ENCODE measurements around the gene SULT6B1. TPM values are rescaled to one million over a fixed set of nuclear protein-coding genes. Genes with fewer than 3 reads are reported as not detected.
"Not testable (repeated sequence)": the region's sequence is repeated elsewhere in the genome, so short reads cannot be mapped to it uniquely, and the experiment has no call there.

SULT6B1 gene
- total and polyA plus RNA-seq, 2 of the 4 experiments (the other 2 are of a cell fraction) = not detected

DNA sequence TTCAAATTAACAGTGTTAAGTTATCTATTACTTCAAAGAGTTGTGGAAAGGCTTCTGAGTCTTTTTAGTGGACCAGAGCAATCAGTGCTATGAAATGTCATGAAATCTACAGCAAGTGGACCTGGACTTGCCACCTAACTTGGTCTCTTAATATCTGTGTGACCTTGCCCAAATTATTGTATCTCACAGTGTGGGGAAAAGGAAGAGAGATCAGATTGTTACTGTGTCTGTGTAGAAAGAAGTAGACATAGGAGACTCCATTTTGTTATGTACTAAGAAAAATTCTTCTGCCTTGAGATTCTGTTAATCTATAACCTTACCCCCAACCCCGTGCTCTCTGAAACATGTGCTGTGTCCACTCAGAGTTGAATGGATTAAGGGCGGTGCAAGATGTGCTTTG, 36.7 kb upstream of the SULT6B1 start:
- in situ Hi-C loops (cut with MboI; ENCODE audit: low sequenced_read_pairs); H3K9me3 ChIP-seq (ENCODE audit: control insufficient read depth, insufficient read depth, low read length); H3K14ac ChIP-seq (replicated peaks; ENCODE audit: low read depth, low read length): not testable (repeated sequence)

More for the DNA sequence above, 36.7 kb upstream of the SULT6B1 start:
- H4K91ac ChIP-seq (ENCODE audit: insufficient read depth, low read depth, low read length); H4K5ac ChIP-seq (ENCODE audit: low read depth, low read length); H3K4me1 ChIP-seq (ENCODE audit: control insufficient read depth, insufficient read depth, low read length); intact Hi-C loops (cut with micrococcal nuclease); H3K18ac ChIP-seq (ENCODE audit: low read depth, low read length); BruUV-seq (replicated peaks); POLR2A ChIA-PET (ENCODE audit: unreplicated experiment); H2BK15ac ChIP-seq (ENCODE audit: low read depth, low read length); H2AK9ac ChIP-seq (replicated peaks; ENCODE audit: low read depth, low read length, poor library complexity); H2AK5ac ChIP-seq (ENCODE audit: low read depth, low read length); H3K56ac ChIP-seq (ENCODE audit: extremely low read depth, insufficient read depth, low read length); H3K4me2 ChIP-seq (ENCODE audit: low read depth, low read length); H2BK120ac ChIP-seq (ENCODE audit: low read depth, low read length); H2BK5ac ChIP-seq (ENCODE audit: low read depth, low read length, poor library complexity, severe bottlenecking); DNase-seq; H4K8ac ChIP-seq (ENCODE audit: low read depth in 2 of 2, low read length in 2 of 2); CTCF ChIA-PET; ATAC-seq (ENCODE audit: low read depth); H2BK20ac ChIP-seq (ENCODE audit: low read depth, low read length); H3K23ac ChIP-seq (ENCODE audit: low read depth, low read length); H3K4ac ChIP-seq (ENCODE audit: low read depth, low read length); H4K20me1 ChIP-seq (ENCODE audit: insufficient read depth, low read length); H2AFZ ChIP-seq (replicated peaks; ENCODE audit: low read length, poor library complexity); H3K9ac ChIP-seq (ENCODE audit: low read depth, low read length); H3K9me1 ChIP-seq (ENCODE audit: insufficient read depth, low read length); H3K27me3 ChIP-seq (ENCODE audit: control insufficient read depth, insufficient read depth, low read length); H3K4me3 ChIP-seq (ENCODE audit: insufficient read depth, low read depth, low read length); dilution Hi-C loops (cut with HindIII; ENCODE audit: low sequenced_read_pairs, unreplicated experiment); H3K27ac ChIP-seq (ENCODE audit: insufficient read depth, low read length): not testable (repeated sequence)
- Histone ChIP-seq H3K36me3 (ENCODE audit: control insufficient read depth, insufficient read depth, low read length) (peaks cover 24% of the 10 kb centered on the region), H3K79me1 (ENCODE audit: low read depth in 1 of 2, low read length in 2 of 2) (peaks cover 27 to 47% of the 10 kb centered on the region in 2 experiments)
- WGBS, 2 experiments (ENCODE audit: extremely low coverage in 2 of 2, insufficient read length in 1 of 2) = no CpG with 5 or more reads among the region's 2 CpGs

Data from IMR-90 (cell line).